Measurements from ENCODE around the gene SPOCK2.

- TF ChIP-seq MYC (IDR thresholded peaks at IDR 0.05; ENCODE audit: low read depth, low read length) (no peak), POLR2A (IDR thresholded peaks at IDR 0.05; ENCODE audit: low read depth, low read length) (no peak), JUN (IDR thresholded peaks at IDR 0.05; ENCODE audit: borderline replicate concordance, insufficient read depth, insufficient read length, low read depth) (no peak)
These were observed 75.6 kb downstream of the SPOCK2 start for GRCh38 chr10:72012796-72013195.
